RWPE2 (cell line): ENCODE measurements around the gene TEX2.

Source experiments
- ATAC-seq: fragments of 200-7000 bp; cut with Tn5 transposase; 3 replicates; pipeline ENCODE4 v1.9.1; 2021; ENCODE audit warnings: low read depth
- DNase-seq: peaks from one replicate; pipeline ENCODE4 v3.0.0-alpha.2; 2020; ENCODE audit warnings: low spot score
- H3K27ac ChIP-seq: fragments of 450-650 bp; 2 replicates; pipeline ENCODE4 v1.5.1; 2017; ENCODE audit warnings: mild to moderate bottlenecking; ENCODE audit not compliant: poor library complexity, severe bottlenecking
- H3K27me3 ChIP-seq: fragments of 250-450 bp; sonication (Bioruptor Pico); 2 replicates; pipeline ENCODE4 v1.5.1; 2021; ENCODE audit warnings: mild to moderate bottlenecking, moderate library complexity; ENCODE audit not compliant: insufficient read depth, poor library complexity, severe bottlenecking
- H3K36me3 ChIP-seq: fragments of 250-450 bp; sonication (Bioruptor Pico); 2 replicates; pipeline ENCODE4 v1.5.1; 2020; ENCODE audit warnings: low read depth, mild to moderate bottlenecking, moderate library complexity
- H3K4me1 ChIP-seq: fragments of 250-450 bp; sonication (Bioruptor Pico); 2 replicates; pipeline ENCODE4 v1.5.1; 2021; ENCODE audit warnings: mild to moderate bottlenecking, moderate library complexity; ENCODE audit not compliant: insufficient read depth, poor library complexity, severe bottlenecking
- H3K4me3 ChIP-seq: fragments of 250-450 bp; sonication (Bioruptor Pico); 2 replicates; pipeline ENCODE4 v1.5.1; 2021; ENCODE audit warnings: mild to moderate bottlenecking, moderate library complexity; ENCODE audit not compliant: severe bottlenecking
- H3K9me3 ChIP-seq: fragments of 250-450 bp; sonication (Bioruptor Pico); 2 replicates; pipeline ENCODE4 v1.5.1; 2021; ENCODE audit warnings: mild to moderate bottlenecking, moderate library complexity; ENCODE audit not compliant: severe bottlenecking
- TF ChIP-seq, protein P1 (sequence below): fragments of 450-650 bp; IDR thresholded peaks from one replicate; pipeline ENCODE4 v1.5.1; 2017; ENCODE audit warnings: mild to moderate bottlenecking, moderate library complexity; ENCODE audit not compliant: poor library complexity, severe bottlenecking

The TEX2 gene

DNA sequence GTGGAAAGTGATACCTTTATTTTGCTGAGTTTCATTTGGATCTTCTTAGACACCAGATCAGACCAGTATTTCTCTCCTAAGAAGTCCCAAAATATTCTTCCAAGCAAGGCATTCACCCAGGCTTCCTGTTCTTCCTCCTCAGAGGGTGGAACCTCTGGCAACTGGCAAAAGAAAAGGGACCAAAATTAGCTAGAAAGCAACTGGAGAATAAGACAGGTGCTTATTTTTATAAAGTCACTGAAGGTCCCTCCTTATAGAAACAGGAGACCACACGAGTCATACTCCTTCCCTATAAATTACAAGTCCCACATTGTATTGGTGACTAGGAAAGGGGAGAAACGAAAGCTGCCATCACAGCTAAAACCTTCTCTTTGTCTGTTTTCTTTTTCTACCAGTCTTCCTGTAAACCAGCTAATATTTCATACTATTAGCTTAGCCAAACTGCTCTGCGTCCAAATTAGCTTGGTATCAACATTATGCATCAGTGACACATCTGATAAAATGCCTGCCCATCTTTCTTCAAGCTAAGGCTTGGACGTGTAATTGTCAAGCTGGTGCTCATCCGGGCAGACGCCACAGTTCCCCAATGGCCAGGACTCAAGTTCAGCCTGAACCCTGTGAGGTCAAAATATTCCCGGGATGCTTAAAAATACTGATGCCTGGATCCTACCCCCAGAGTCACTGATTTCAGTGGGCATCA, 85.6 kb downstream of the TEX2 start:
- H3K36me3 ChIP-seq: peaks cover 44% of the 10 kb centered on the region
- ATAC-seq: no peak
- TF ChIP-seq, protein P1, sequence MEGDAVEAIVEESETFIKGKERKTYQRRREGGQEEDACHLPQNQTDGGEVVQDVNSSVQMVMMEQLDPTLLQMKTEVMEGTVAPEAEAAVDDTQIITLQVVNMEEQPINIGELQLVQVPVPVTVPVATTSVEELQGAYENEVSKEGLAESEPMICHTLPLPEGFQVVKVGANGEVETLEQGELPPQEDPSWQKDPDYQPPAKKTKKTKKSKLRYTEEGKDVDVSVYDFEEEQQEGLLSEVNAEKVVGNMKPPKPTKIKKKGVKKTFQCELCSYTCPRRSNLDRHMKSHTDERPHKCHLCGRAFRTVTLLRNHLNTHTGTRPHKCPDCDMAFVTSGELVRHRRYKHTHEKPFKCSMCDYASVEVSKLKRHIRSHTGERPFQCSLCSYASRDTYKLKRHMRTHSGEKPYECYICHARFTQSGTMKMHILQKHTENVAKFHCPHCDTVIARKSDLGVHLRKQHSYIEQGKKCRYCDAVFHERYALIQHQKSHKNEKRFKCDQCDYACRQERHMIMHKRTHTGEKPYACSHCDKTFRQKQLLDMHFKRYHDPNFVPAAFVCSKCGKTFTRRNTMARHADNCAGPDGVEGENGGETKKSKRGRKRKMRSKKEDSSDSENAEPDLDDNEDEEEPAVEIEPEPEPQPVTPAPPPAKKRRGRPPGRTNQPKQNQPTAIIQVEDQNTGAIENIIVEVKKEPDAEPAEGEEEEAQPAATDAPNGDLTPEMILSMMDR: no peak
- H3K27me3 ChIP-seq: no peaks in the 10 kb centered on the region
- no peaks in the 10 kb centered on the region for H3K9me3 ChIP-seq
- no peak for DNase-seq
- no peaks in the 10 kb centered on the region for H3K4me1 ChIP-seq
- H3K27ac ChIP-seq: no peak overlapping the region
- H3K4me3 ChIP-seq: no peak overlapping the region

DNA sequence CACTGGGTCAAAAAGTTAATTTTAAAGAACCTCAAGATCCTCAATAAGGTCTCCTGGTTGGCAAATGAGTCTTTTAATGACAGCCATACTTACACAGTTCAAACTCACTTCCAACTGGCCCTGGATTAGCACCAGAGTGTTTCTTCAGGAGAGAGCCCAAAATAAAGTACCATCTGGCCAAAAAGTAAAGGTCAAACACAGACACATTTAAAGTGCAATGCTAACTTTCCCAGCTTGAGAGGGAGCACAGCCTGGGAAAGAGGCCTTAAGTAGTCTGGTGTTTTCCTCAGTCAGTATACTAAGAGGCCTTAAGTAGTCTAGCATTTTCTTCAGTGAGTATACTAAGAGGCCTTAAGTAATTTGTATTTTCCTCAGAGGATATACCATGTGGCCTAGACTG, 86.5 kb downstream of the TEX2 start:
- H3K9me3 ChIP-seq: no peaks in the 10 kb centered on the region
- DNase-seq: no peak
- no peak overlapping the region for H3K27ac ChIP-seq
- no peak overlapping the region for H3K4me3 ChIP-seq
- TF ChIP-seq, protein P1: no peak
- H3K4me1 ChIP-seq: no peaks in the 10 kb centered on the region
- ATAC-seq: no peak
- no peaks in the 10 kb centered on the region for H3K27me3 ChIP-seq
- H3K36me3 ChIP-seq: peaks cover 44% of the 10 kb centered on the region

DNA sequence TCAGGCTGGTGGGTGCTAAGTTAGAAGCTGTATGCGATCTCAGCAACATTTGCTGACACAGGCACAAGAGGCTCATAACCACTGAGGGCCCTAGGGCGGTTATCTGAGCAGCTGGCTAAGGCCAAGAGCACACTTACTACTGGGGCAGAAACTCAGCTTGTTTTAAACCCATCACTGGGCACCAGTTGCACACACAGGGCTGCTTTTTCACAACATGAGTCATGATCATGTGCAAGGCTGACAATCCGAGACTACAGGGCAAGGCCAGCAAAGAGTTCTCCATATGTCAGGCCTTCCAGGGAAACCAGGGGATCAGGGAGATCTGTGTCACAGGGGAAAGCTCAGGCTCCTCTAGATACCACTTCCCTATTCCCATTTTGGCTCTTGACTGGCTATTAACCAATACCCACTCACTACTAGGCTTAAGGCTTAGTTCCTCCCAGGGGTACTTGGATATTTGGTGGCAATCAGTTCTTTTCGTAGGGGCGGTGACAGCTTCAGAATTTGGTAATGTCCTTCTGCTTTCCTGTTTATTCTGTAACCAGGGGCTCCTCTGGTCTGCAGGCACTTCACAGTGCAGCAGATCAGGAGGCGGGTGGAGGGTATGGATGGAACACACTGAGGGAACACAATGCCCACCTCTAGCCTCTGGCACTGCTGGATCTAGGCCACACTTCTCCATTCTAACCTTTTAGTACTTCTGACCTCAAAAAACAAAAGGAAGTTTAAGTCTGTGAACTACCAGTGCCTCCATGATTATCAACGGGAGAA, 88.2 kb downstream of the TEX2 start:
- Histone ChIP-seq H3K4me1 (peaks cover 10% of the 10 kb centered on the region), H3K4me3 (no peak overlapping the region), H3K9me3 (no peaks in the 10 kb centered on the region), H3K27ac (no peak overlapping the region), H3K36me3 (peaks cover 48% of the 10 kb centered on the region), H3K27me3 (no peaks in the 10 kb centered on the region)
- DNase-seq (no peak), ATAC-seq (no peak)
- TF ChIP-seq, protein P1: no peak

DNA sequence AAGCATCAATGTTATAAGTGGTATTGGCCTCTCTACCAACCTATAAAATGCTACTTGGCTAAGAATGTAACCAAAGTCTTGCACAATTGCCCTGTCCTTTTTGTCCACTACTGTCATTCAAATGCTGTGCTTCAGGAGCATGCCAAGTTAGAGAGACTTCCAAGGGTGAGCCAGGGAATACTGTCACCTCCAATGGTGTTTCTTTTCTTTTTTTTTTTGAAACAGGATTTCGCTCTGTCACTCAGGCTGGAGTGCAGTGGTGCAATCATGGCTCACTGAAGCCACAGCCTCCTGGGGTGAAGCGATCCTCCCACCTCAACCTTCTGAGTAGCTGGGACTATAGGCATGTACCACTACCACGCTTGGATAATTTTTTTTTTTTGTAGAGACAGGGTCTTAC, 89.4 kb downstream of the TEX2 start:
- no peak for DNase-seq
- TF ChIP-seq, protein P1: no peak
- H3K9me3 ChIP-seq: no peaks in the 10 kb centered on the region
- H3K4me1 ChIP-seq: peaks cover 10% of the 10 kb centered on the region
- H3K4me3 ChIP-seq: no peak overlapping the region
- H3K36me3 ChIP-seq: peaks cover 48% of the 10 kb centered on the region
- no peaks in the 10 kb centered on the region for H3K27me3 ChIP-seq
- H3K27ac ChIP-seq: no peak overlapping the region
- ATAC-seq: no peak

DNA sequence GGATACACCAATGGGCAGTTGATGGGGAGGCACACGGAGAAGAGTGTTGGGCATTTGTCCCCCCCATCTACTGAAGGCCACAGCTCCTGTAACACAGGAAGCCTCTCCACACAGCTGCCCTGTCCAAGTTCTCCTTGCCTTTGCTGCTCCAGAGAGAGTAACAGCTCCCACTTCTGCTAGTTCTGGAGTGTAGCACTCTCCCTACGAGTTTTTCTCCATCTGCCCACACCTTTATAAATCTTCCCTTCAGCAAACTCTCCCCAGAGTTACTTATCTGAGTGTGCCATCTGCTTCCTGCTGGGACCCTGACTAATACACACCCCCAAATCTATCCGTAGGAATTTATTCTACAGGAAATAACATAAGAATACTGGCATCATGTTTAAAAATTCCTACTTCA, 90.5 kb downstream of the TEX2 start:
- H3K27ac ChIP-seq: no peak overlapping the region
- peaks cover 47% of the 10 kb centered on the region for H3K36me3 ChIP-seq
- H3K9me3 ChIP-seq: no peaks in the 10 kb centered on the region
- H3K27me3 ChIP-seq: no peaks in the 10 kb centered on the region
- H3K4me1 ChIP-seq: peaks cover 10% of the 10 kb centered on the region
- DNase-seq (no peak), ATAC-seq (no peak)
- H3K4me3 ChIP-seq: no peak overlapping the region
- TF ChIP-seq, protein P1: no peak
